ENCODE data around the gene CTAGE1.
"Not testable (repeated sequence)": the region's sequence is repeated elsewhere in the genome, so short reads cannot be mapped to it uniquely, and the experiment has no call there.

The CTAGE1 gene

DNA sequence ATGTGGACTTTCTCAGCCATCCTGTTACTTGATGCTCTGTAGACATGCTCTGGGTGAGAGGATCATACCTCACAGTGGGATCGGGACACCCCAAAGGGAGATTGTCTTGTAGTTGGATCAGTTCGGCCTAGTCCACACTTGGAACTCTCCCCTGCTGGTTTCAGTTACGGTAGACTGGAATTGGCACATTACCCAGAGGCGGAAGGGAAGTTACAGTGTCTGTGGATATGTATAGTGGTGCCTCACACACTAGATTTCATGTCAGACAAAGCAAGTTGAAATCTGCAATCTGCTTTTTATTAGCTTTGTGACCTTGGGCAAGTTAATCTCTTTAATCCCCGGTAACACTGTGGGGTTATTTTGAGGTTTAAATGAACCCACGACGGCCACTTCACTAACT lies 16.2 kb upstream of the CTAGE1 start:
- DNase-seq, result no peak

- no peak for DNase-seq
Measured at GRCh38 chr18:22432657-22433137, 15.0 kb upstream of the CTAGE1 start.

GRCh38 chr18:22429564-22429963 lies 11.8 kb upstream of the CTAGE1 start:
- DNase-seq, result no peak

GRCh38 chr18:22428672-22429071 lies 11.0 kb upstream of the CTAGE1 start:
- no peak for DNase-seq

DNA sequence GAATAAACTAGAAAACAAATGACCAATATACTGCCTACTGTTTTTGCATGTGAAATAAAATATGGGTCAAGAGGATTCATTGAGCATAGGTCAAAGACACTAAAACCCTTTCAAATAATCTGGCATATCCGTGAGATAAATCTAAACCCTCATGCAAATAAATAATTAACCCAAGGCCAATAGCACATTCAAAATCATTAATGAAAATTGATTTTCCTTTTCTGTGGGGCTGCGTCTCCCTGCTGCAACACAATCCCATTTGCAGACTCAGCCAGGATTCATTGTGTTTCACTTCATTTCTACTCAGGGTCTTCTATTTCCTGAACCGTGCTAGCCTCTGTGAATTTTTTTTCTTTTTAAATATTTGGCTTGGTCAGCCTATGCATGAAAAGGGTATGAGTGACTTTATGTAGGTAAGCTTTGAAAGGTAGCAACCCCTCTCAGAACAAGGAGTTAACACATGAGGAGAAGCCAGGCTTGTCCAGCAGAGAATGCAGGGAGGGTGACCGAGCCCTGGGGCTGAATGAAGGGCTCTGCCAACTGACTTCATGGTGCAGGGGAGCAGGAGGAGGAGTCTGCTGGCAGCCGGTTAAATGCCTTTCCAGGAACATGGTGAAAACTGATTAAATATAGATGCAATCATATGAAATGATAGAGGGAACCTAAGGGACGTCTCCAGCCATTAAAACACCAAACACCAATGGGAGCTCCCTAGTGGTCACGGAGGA lies 10.3 kb upstream of the CTAGE1 start:
- DNase-seq, result no peak

GRCh38 chr18:22424565-22424963 lies 6.8 kb upstream of the CTAGE1 start:
- no peak for DNase-seq

DNA sequence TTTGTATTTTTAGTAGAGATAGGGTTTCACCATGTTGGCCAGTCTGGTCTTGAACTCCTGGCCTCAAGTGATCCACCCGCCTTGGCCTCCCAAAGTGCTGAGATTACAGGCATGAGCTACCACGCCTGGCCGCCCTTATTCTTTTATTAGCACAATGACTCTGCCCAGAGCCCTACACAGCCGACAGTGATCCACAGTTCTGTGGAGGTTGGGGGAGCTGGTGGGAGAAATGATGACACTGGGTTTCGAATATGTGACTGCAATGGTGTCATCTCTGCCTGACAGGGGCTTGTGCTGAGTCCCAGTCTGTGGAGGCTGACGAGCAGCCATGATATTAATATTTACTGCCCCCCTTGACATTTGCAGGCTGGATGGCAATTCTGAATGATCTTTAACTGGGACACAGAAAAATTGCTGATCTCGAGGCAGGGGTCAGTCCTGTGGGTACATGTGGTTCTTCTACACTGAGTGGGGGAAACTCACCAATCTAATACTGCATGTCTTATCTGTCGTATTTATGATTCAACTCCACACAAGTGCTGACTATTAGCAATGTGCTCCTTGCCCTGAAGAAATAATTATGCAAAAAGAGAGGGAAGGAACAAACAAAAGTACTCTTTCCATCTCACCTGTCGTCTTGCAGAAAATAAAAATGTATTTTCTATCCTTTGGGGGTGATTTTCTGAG lies 6.3 kb upstream of the CTAGE1 start:
- DNase-seq, result no peak

DNA sequence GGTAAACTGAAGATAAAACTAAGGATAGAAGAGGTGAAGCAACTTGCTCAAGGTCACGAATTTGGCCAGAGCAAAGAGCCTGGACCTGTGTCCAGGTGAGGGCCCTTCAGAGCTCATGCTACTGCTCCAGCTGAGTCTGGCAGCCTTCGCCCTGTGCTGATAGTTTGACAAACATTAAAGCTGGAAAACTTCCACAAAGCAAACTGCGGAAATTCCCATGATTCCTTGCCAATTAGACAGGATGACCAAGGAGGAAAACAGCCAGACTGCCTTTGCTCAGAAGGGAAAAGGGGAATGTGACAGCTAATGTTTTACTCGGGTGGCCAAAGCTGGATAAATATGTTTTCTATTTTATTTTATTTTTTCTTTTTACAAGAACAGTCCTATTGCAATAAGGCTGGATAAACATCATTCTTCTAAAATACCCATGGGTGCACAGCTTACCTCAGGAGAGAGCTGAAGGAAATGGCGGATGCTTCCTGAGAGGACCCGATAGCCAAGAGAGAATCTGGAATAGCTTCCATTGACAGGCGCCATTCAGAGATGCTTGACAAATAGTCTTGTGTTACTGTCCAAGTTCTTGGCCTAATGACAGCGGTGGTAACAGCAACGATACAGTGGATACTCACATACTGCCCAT lies 5.3 kb upstream of the CTAGE1 start:
- DNase-seq, result no peak

GRCh38 chr18:22420652-22421051 lies 2.9 kb upstream of the CTAGE1 start:
- DNase-seq, result no peak

DNA sequence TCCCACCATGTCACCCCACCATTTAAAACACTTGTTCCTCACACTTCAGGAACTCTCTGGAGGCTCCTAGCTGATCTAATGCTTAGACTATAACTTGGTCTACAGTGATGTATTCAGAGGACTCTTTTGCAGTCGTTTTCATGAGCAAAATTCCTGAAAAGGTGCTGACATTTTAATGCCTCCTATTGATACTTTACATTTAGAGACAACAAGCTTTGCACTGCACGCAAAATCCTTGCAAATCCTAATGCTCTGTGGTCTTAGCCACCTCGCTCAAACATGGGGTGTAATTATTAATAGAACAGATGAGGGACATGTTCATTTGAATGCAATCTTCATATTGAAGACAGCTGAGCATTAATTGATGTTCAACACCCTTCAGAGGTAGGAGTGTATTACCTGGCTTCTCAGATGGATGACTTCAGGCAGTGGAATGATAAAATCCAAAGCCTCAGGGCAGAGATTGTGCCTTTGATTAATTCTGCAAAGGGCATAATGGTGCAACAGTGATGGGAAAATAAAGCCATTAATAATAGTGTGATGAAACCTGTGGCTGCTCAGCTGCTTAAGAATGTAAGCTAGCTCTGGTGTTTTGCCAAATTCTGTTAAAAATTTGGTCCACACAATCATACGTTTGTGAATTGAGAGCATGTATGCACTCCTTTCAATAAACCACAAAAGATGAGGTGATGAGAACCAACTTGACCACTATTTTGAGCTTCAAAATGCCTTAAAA lies 5.4 kb downstream of the CTAGE1 start:
- no peak for DNase-seq

DNA sequence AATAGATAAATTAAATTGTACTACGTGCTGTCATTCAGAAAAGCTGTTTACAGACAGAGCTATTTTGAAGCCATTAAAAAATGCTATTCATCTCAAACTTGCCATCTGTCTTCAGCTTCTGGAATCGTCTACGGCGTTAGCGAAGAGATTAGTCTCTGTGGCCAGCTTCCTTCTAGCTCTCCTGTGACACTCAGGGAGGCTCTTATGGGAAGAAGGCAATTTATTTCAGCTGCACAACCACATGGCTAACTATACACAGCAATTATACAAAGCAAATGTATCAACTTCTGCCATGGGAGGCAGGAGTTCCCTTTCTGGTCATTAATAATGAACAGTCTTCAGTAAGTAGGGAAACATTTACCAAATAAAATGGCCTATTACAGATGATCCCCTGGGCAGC lies 6.3 kb downstream of the CTAGE1 start:
- DNase-seq, result no peak

GRCh38 chr18:22410126-22410525 lies 7.6 kb downstream of the CTAGE1 start:
- DNase-seq, result no peak

DNA sequence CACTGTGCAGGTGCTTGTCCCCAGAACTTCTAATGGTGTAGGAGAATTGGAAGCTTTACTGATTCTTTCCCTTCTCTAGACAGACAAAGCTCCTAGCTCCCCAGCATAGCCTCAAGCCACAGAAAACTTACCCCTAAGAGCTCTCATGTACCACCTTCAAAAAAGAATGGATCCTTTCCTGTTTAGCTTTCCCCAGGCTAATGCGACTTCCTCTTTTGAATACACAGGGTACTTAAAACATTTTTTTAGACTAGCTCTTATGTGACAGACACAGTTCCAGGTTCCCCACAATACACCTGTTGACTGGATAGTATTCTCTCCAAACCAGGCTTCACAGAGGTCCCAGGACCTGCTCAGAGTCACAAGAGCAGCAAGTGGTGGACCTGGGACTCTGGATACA lies 8.3 kb downstream of the CTAGE1 start:
- DNase-seq, result no peak

DNA sequence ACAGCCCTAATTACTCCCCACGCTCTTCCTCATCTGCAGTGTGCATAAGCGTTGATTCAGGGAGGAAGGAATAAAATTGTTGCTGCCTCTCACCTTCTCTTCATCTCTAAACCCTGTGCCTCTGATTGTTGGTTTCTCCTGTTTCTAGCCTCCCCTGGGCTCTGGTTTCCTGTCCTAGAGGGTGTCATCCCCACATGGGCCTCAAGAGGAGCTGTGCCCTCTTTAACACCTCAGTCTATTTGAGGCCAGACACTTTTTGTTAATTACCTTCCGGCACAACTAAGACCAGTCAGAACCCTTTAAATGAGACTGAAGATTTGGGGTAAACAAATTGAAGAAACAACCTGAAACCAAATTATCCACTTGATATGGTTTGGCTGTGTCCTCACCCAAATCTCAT lies 9.7 kb downstream of the CTAGE1 start:
- DNase-seq, result peak; percentile 25

GRCh38 chr18:22405142-22405541 lies 12.6 kb downstream of the CTAGE1 start:
- DNase-seq, result no peak

- DNase-seq, result no peak
Measured at GRCh38 chr18:22403950-22404349, 13.8 kb downstream of the CTAGE1 start.

- DNase-seq, result no peak
Measured at GRCh38 chr18:22399949-22400348, 17.8 kb downstream of the CTAGE1 start.

DNA sequence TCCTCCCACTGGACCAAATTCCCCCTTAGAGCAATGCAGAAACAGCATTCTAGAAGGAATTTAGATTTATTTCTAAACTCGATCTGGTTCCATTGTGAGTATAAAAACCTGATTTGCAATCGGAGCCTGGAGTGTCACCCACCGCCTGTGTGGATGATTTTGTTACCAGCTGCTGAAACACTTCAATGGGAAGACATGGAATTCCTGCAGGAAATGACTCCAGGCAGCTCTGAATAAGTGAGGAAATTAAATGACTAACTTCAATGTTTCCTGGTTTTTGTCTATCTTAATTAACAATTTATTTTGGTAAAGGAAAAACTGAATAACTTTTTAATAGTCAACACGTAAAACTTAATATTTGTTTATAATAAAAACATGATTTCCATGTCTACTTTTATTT lies 19.3 kb downstream of the CTAGE1 start:
- no peak for DNase-seq

- no peak for DNase-seq
Measured at GRCh38 chr18:22394428-22394827, 23.3 kb downstream of the CTAGE1 start.

DNA sequence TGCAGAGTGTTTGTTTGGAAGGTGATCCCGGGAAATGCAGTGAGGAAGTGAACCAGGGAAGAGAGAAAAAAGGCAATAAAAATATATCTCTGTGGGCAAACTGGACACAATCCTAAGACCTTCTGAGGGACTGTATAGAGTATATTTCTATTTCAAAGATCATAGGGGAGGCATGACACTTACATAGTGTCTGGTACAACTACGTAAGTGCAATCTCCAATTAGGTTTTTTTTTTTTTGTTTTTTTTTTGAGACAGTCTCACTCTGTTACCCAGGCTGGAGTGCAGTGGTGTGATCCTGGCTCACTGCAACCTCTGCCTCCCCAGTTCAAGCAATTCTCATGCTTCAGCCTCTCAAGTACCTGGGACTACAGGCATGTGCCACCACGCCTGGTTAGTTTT lies 24.6 kb downstream of the CTAGE1 start:
- DNase-seq, result not testable (repeated sequence)

DNA sequence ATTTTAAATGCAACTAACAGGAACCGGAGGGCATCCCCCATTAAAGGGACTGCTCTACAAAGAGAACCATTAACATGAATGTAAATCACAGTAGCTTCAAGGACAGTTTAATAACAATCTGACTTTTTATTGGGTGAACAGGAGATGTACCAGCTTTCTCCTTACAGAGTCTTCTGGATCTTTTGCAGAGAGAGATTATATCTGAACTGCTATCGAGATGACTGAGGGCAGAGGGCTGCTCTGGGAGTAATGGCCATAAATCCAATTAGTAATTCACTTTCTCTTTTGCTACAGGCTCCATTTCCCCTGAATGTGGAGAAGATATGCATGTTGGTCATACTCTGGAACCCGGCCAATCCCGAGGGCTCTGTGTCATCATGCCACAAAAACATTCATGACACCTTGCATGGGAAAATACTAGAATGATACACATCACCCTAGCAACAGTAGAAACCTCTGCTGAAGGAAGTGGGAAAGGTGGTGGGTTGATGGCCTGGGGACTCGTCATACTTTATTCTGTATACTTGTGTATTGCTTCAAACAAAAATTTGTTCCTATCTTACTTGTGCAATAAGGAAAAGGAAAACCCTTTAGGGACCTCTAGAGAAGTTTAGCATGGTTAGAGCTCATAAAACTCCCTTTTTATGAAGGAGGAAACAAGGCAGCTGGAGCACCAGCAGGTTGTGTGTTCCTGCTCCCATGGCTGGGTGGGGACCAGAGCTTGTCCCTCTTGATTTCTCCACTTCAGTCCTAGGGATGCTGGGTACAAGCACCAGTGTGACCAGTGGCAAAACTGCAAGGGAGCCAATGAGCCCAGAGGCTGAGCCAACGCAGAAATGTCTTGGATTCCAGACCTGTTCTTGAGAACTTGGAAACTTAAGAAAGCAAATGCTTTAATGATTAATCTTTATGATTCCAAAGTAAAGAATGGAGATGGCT lies 26.0 kb downstream of the CTAGE1 start:
- peak; percentile 70 for DNase-seq

DNA sequence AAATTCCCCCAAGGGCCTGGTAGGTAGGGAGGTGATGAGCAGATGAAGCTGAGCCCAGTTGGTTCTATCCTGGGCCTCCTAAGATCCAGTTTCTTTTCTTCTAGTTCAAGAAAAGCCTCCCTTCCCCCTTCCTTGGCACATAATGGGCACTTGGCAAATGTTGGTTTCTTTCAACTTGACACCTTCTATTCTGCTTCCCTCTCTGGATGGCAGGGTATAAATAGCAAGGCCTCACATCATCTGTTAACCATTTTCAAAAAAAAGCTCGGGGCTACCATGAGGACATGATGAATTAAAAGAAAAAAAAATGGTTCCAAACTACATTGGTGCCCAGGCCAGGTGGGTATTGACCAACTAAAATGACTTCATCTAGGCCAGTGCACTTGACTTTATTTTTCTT lies 29.9 kb downstream of the CTAGE1 start:
- no peak for DNase-seq
